Left lung (tissue), 10 donors: ENCODE measurements around the gene PFKP. TPM values are rescaled to one million over a fixed set of nuclear protein-coding genes. Genes with fewer than 3 reads are reported as not detected.

Experiments
- ATAC-seq: fragments of 200-7000 bp; cut with Tn5 transposase; one replicate; pipeline ENCODE4 v1.9.1; 2020; ENCODE audit warnings: moderate library complexity
- DNase-seq, 4 donors: peaks; one replicate each; pipeline ENCODE4 v3.0.0-alpha.2; 2013 to 2020
- H3K27ac ChIP-seq, 2 donors: fragments of 200-600 bp; sonication (generic) in 1 of 2; one replicate each; pipeline versions ENCODE4 v1.5.0 to v1.8.0; 2020 to 2021
- H3K27me3 ChIP-seq, 2 donors: fragments of 200-600 bp; sonication (generic) in 1 of 2; one replicate each; pipeline versions ENCODE4 v1.5.0 to v1.8.0; 2020 to 2021
- H3K36me3 ChIP-seq, 2 donors: fragments of 200-600 bp; sonication (generic) in 1 of 2; one replicate each; pipeline versions ENCODE4 v1.5.0 to v1.8.0; 2020 to 2021
- H3K4me1 ChIP-seq, 2 donors: fragments of 200-600 bp; one replicate each; pipeline ENCODE4 v1.8.0; 2021
- H3K4me3 ChIP-seq, 2 donors: fragments of 200-600 bp; sonication (generic) in 1 of 2; one replicate each; pipeline versions ENCODE4 v1.5.0 to v1.8.0; 2020 to 2021; ENCODE audit warnings: mild to moderate bottlenecking in 1 of 2
- H3K9me3 ChIP-seq, 2 donors: fragments of 200-600 bp; sonication (generic) in 1 of 2; one replicate each; pipeline versions ENCODE4 v1.5.0 to v1.8.0; 2020 to 2021
- CTCF ChIP-seq, 2 donors: fragments of 200-600 bp; sonication (generic) in 1 of 2; IDR thresholded peaks; one replicate each; pipeline versions ENCODE4 v1.5.0 to v1.8.0; 2021; ENCODE audit warnings: antibody characterized with exemption in 2 of 2
- intact Hi-C, 2 donors: fragments of 100-400 bp; cut with DNase I; formaldehyde crosslinking; loops; one replicate each; pipeline versions ENCODE4 v1.11.2 to v1.14.2; 2022
- polyA plus RNA-seq, 6 donors: library from polyadenylated mRNA; unstranded; fragments of 120-200 nt; gene quantifications; one replicate each; pipeline ENCODE4 v1.2.1, GENCODE V29; 2013; ENCODE audit not compliant: insufficient read length in 6 of 6
- total RNA-seq, 2 donors: library from RNA; stranded (reverse); fragmentation: NEBNext Ultra II Directional; extraction: Animal tissue kit (Norgen Biotek cat#: 25700); gene quantifications; one replicate each; pipeline ENCODE4 v1.2.1, GENCODE V29; 2021
- donor health status: DM: no; HTN: yes; CAD: no.
- donor health status: DM: no; HTN: no; CAD: no.

The PFKP gene
- total and polyA plus RNA-seq, 8 donors: 7.4 to 70.0 (median 11.2) TPM

- Histone ChIP-seq H3K36me3 (peaks cover 0 to 78% of the 10 kb centered on the region in 2 donors), H3K27ac (no peak overlapping the region), H3K27me3 (no peaks in the 10 kb centered on the region), H3K4me1 (no peaks in the 10 kb centered on the region), H3K9me3 (no peaks in the 10 kb centered on the region), H3K4me3 (no peak overlapping the region)
- ATAC-seq (no peak), DNase-seq (peak in 1 of 4 donors; percentile 62)
- TF ChIP-seq CTCF (IDR thresholded peaks at IDR 0.05): no peak
- intact Hi-C loops: no loop called here
Observed at GRCh38 chr10:3118641-3119091, 51.3 kb downstream of the PFKP start.

- no peak overlapping the region for H3K27ac ChIP-seq
- no peak overlapping the region for H3K4me3 ChIP-seq
- no peaks in the 10 kb centered on the region for H3K27me3 ChIP-seq
- H3K9me3 ChIP-seq: no peaks in the 10 kb centered on the region
- intact Hi-C loops: no loop called here
- H3K36me3 ChIP-seq: peaks cover 0 to 78% of the 10 kb centered on the region in 2 donors
- TF ChIP-seq CTCF (IDR thresholded peaks at IDR 0.05): no peak
- no peaks in the 10 kb centered on the region for H3K4me1 ChIP-seq
- ATAC-seq (peak; percentile 21), DNase-seq (peak in 1 of 4 donors; percentile 65)
Observed at GRCh38 chr10:3119796-3120459, 52.6 kb downstream of the PFKP start.

DNA sequence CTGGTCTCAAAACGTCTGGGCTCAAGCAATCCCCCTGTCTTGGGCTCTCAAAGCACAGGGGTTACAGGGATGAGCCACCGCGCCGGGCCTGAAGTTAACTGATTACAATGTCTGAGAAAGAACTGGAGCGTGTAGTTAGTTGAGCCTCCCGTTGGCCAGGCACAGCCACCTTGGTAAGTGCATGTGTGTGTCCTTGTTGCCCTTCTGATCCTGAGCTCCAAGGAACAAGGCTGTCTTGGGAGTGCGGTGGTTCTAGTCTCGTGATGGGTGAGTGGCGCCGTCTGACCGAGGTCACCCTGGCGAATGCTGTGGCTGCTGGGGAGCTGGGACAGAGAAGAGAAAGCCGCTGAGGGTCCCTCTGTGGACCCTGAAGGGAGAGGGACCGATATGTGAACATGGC is 54.7 kb downstream of the PFKP start:
- no peaks in the 10 kb centered on the region for H3K9me3 ChIP-seq
- ATAC-seq: no peak
- H3K4me3 ChIP-seq: no peak overlapping the region
- no peak for TF ChIP-seq CTCF (IDR thresholded peaks at IDR 0.05)
- no peaks in the 10 kb centered on the region for H3K4me1 ChIP-seq
- DNase-seq: peak in 1 of 4 donors; percentile 41
- H3K36me3 ChIP-seq: peaks cover 0 to 75% of the 10 kb centered on the region in 2 donors
- intact Hi-C loops: no loop called here
- H3K27ac ChIP-seq: no peak overlapping the region
- no peaks in the 10 kb centered on the region for H3K27me3 ChIP-seq

- H3K9me3 ChIP-seq: peaks cover 0 to 1% of the 10 kb centered on the region in 2 donors
- H3K4me1 ChIP-seq: no peaks in the 10 kb centered on the region
- DNase-seq: peak in 1 of 4 donors; percentile 57
- no peak overlapping the region for H3K27ac ChIP-seq
- TF ChIP-seq CTCF (IDR thresholded peaks at IDR 0.05): no peak
- H3K27me3 ChIP-seq: no peaks in the 10 kb centered on the region
- intact Hi-C loops: no loop called here
- H3K36me3 ChIP-seq: peaks cover 0 to 69% of the 10 kb centered on the region in 2 donors
- ATAC-seq: no peak
- no peak overlapping the region for H3K4me3 ChIP-seq
Observed at GRCh38 chr10:3122486-3123205, 55.3 kb downstream of the PFKP start.
